GM12874 (cell line): ENCODE data around the gene MTCH1.

ENCODE experiments used
- CTCF ChIP-seq: IDR thresholded peaks from 2 replicates; pipeline ENCODE4 v1.5.1; 2011; ENCODE audit warnings: low read depth, mild to moderate bottlenecking, control low read depth, low read length, moderate library complexity; ENCODE audit not compliant: insufficient read depth

Gene MTCH1

GRCh38 chr6:36975231-36976006 lies 10.6 kb downstream of the MTCH1 start:
- TF ChIP-seq CTCF, result no peak

GRCh38 chr6:36973647-36974046 lies 12.3 kb downstream of the MTCH1 start:
- TF ChIP-seq CTCF, result no peak

GRCh38 chr6:36973190-36973589 lies 12.8 kb downstream of the MTCH1 start:
- TF ChIP-seq CTCF, result no peak

- no peak for TF ChIP-seq CTCF
Observed at GRCh38 chr6:36971921-36972673, 13.9 kb downstream of the MTCH1 start.

GRCh38 chr6:36970892-36971842 lies 14.8 kb downstream of the MTCH1 start:
- no peak for TF ChIP-seq CTCF

GRCh38 chr6:36969988-36970891 lies 15.8 kb downstream of the MTCH1 start:
- TF ChIP-seq CTCF, result no peak
